Skeletal muscle tissue (tissue), 4 donors: ENCODE results near the gene HDAC4. TPM values are rescaled to one million over a fixed set of nuclear protein-coding genes. Genes with fewer than 3 reads are reported as not detected.

Experiments used
- H3K27ac ChIP-seq: one replicate; pipeline ENCODE4 v1.7.0; 2013; ENCODE audit warnings: mild to moderate bottlenecking, low read depth, low read length, inconsistent platforms
- H3K27me3 ChIP-seq, 3 donors: one replicate each; pipeline ENCODE4 v1.7.0; 2013; ENCODE audit warnings: low read length in 3 of 3; ENCODE audit not compliant: control insufficient read depth in 3 of 3, insufficient read depth in 3 of 3
- H3K36me3 ChIP-seq, 3 donors: one replicate each; pipeline ENCODE4 v1.7.0; 2013; ENCODE audit warnings: low read length in 3 of 3; ENCODE audit not compliant: control insufficient read depth in 3 of 3, insufficient read depth in 3 of 3
- H3K4me1 ChIP-seq, 3 donors: one replicate each; pipeline ENCODE4 v1.7.0; 2013; ENCODE audit warnings: low read length in 3 of 3, mild to moderate bottlenecking in 3 of 3; ENCODE audit not compliant: control insufficient read depth in 3 of 3, insufficient read depth in 3 of 3
- H3K4me3 ChIP-seq, 3 donors: one replicate each; pipeline ENCODE4 v1.7.0; 2013; ENCODE audit warnings: low read length in 3 of 3
- H3K9ac ChIP-seq, 3 donors: one replicate each; pipeline ENCODE4 v1.7.0; 2013; ENCODE audit warnings: low read length in 3 of 3, mild to moderate bottlenecking in 3 of 3, moderate library complexity in 2 of 3, low read depth in 1 of 3
- H3K9me3 ChIP-seq, 3 donors: one replicate each; pipeline ENCODE4 v1.7.0; 2013; ENCODE audit warnings: low read length in 3 of 3; ENCODE audit not compliant: control insufficient read depth in 3 of 3
- total RNA-seq: library from RNA; depleted of rRNA; stranded (reverse); fragments of >200 nt; gene quantifications from one replicate; pipeline ENCODE4 v1.2.3, GENCODE V29; 2014
- donor health status: Osteomylitis.

HDAC4 gene
- total RNA-seq, 1 donor from 2014 or later: 23.5 TPM

GRCh38 chr2:239399433-239399920 lies 1.3 kb downstream of the HDAC4 start:
- Histone ChIP-seq H3K4me3 (peak overlapping the region; percentile 45 to 72 (median 63)), H3K4me1 (peaks cover 7 to 33% (median 22%) of the 10 kb centered on the region in 3 donors), H3K9me3 (no peaks in the 10 kb centered on the region), H3K36me3 (no peaks in the 10 kb centered on the region), H3K27ac (no peak overlapping the region), H3K9ac (peak overlapping the region; percentile 27 to 75 (median 57)), H3K27me3 (no peaks in the 10 kb centered on the region)

- no peak overlapping the region for H3K4me3 ChIP-seq
- no peaks in the 10 kb centered on the region for H3K36me3 ChIP-seq
- H3K9ac ChIP-seq: peak overlapping the region in 1 of 3 donors; percentile 18
- H3K9me3 ChIP-seq: no peaks in the 10 kb centered on the region
- H3K4me1 ChIP-seq: peaks cover 9 to 40% (median 30%) of the 10 kb centered on the region in 3 donors
- no peak overlapping the region for H3K27ac ChIP-seq
- H3K27me3 ChIP-seq: no peaks in the 10 kb centered on the region
These were observed 2.3 kb downstream of the HDAC4 start for GRCh38 chr2:239398521-239398921.

GRCh38 chr2:239397931-239398471 lies 2.8 kb downstream of the HDAC4 start:
- Histone ChIP-seq H3K36me3 (no peaks in the 10 kb centered on the region), H3K9me3 (no peaks in the 10 kb centered on the region), H3K27me3 (no peaks in the 10 kb centered on the region), H3K9ac (no peak overlapping the region), H3K4me1 (peaks cover 13 to 45% (median 35%) of the 10 kb centered on the region in 3 donors), H3K27ac (no peak overlapping the region), H3K4me3 (no peak overlapping the region)

GRCh38 chr2:239396881-239397681 lies 3.7 kb downstream of the HDAC4 start:
- Histone ChIP-seq H3K4me1 (peaks cover 14 to 39% (median 36%) of the 10 kb centered on the region in 3 donors), H3K36me3 (no peaks in the 10 kb centered on the region), H3K9ac (no peak overlapping the region), H3K27ac (no peak overlapping the region), H3K27me3 (no peaks in the 10 kb centered on the region), H3K4me3 (peak overlapping the region in 1 of 3 donors; percentile 29), H3K9me3 (no peaks in the 10 kb centered on the region)

GRCh38 chr2:239395524-239395923 lies 5.3 kb downstream of the HDAC4 start:
- H3K9me3 ChIP-seq: no peaks in the 10 kb centered on the region
- H3K4me3 ChIP-seq: no peak overlapping the region
- H3K27ac ChIP-seq: no peak overlapping the region
- no peak overlapping the region for H3K9ac ChIP-seq
- peaks cover 14 to 37% (median 35%) of the 10 kb centered on the region in 3 donors for H3K4me1 ChIP-seq
- H3K36me3 ChIP-seq: no peaks in the 10 kb centered on the region
- no peaks in the 10 kb centered on the region for H3K27me3 ChIP-seq

GRCh38 chr2:239394978-239395377 lies 5.8 kb downstream of the HDAC4 start:
- no peak overlapping the region for H3K9ac ChIP-seq
- no peaks in the 10 kb centered on the region for H3K9me3 ChIP-seq
- H3K4me1 ChIP-seq: peaks cover 14 to 37% (median 35%) of the 10 kb centered on the region in 3 donors
- H3K27me3 ChIP-seq: no peaks in the 10 kb centered on the region
- H3K36me3 ChIP-seq: no peaks in the 10 kb centered on the region
- no peak overlapping the region for H3K27ac ChIP-seq
- no peak overlapping the region for H3K4me3 ChIP-seq

GRCh38 chr2:239394346-239394945 lies 6.4 kb downstream of the HDAC4 start:
- no peak overlapping the region for H3K4me3 ChIP-seq
- H3K4me1 ChIP-seq: peaks cover 11 to 35% (median 35%) of the 10 kb centered on the region in 3 donors
- H3K36me3 ChIP-seq: no peaks in the 10 kb centered on the region
- no peaks in the 10 kb centered on the region for H3K27me3 ChIP-seq
- H3K27ac ChIP-seq: no peak overlapping the region
- no peaks in the 10 kb centered on the region for H3K9me3 ChIP-seq
- peak overlapping the region in 1 of 3 donors; percentile 33 for H3K9ac ChIP-seq

- H3K27ac ChIP-seq: no peak overlapping the region
- no peak overlapping the region for H3K9ac ChIP-seq
- H3K27me3 ChIP-seq: no peaks in the 10 kb centered on the region
- H3K4me1 ChIP-seq: peaks cover 7 to 35% (median 32%) of the 10 kb centered on the region in 3 donors
- no peak overlapping the region for H3K4me3 ChIP-seq
- H3K36me3 ChIP-seq: peaks cover 0 to 2% (median 0%) of the 10 kb centered on the region in 3 donors
- no peaks in the 10 kb centered on the region for H3K9me3 ChIP-seq
These were observed 6.9 kb downstream of the HDAC4 start for GRCh38 chr2:239393941-239394340.

GRCh38 chr2:239393388-239393940 lies 7.4 kb downstream of the HDAC4 start:
- peaks cover 7 to 32% (median 30%) of the 10 kb centered on the region in 3 donors for H3K4me1 ChIP-seq
- H3K27ac ChIP-seq: no peak overlapping the region
- no peaks in the 10 kb centered on the region for H3K9me3 ChIP-seq
- no peak overlapping the region for H3K4me3 ChIP-seq
- H3K27me3 ChIP-seq: no peaks in the 10 kb centered on the region
- peaks cover 0 to 2% (median 0%) of the 10 kb centered on the region in 3 donors for H3K36me3 ChIP-seq
- no peak overlapping the region for H3K9ac ChIP-seq
